GM18868 (cell line): ENCODE results near the gene UBE2F.

Experiments
- ATAC-seq: cut with Tn5 transposase; IDR thresholded peaks from one replicate; pipeline ENCODE4 v1.9.1; 2021; ENCODE audit warnings: mild to moderate bottlenecking, moderate library complexity; ENCODE audit not compliant: unreplicated experiment

Gene UBE2F

GRCh38 chr2:237966565-237967462 lies at the start of gene UBE2F:
TSS of gene UBE2F (plus strand) at chr2:237967014. CDS start at chr2:237973108, 6,094 bp downstream.
- peak; percentile 95 for ATAC-seq

GRCh38 chr2:237917696-237918374 lies 49.0 kb upstream of the UBE2F start:
- no peak for ATAC-seq

DNA sequence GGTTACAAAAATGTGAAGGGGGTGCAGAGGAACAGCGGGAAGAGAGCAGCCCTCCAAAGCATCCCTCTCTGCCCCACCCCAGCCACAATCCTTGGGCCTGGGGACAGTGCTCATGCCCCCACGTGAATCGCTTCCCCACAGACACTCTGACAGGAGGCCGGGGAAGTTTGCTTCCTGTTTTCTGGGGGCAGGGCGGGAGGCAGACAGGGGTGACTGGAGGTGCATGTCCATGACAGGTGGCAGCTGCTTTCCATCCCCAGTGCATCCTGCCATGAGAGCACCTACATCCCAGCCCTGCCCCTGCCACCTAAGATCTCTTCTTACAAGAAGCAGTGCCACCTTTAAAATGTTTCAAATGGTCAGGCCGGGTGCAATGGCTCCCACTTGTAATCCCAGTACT lies 47.2 kb upstream of the UBE2F start:
- no peak for ATAC-seq

DNA sequence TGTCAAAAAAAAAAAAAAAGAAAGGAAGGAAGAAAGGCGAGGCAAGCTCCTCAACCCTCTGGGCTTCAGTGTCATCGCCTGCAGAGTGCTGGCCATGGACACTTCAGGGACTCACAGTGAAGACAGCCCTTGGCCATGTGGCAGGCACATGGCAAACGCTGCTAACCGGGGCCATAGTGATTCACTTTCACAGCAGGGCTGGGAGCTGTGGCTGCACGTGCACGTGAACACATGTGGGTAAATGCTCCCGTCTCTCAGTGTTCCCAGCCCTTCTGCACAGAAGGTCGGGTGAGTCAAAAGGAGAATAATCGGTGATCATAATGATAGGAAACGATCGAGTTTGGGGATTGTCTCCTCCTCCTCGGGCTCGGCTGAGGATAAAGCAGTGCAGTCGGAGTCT lies 46.1 kb upstream of the UBE2F start:
- no peak for ATAC-seq

DNA sequence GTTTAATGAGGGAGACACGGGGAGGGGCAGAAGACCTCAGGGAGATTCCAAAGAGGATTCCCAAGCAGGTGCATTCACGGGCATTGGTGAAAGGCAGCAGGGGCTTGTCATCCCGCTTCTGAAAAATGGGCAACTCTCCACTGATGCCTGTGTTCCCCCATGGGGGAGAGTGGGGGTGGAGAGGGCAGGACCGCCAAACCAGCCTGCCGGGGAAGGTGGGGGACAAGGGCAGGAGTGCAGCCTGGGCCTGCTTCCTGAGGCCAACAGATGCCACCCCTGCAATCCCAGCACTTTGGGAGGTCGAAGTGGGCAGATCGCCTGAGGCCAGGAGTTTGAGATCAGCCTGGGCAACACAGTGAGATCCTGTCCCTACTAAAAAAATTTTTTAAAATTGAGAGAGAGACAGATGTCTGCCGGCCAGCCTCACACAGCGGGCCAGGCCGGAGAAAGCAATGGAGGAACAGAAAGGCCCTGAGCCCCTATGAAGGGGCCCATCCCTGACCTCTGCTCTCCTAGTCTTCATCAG lies 44.8 kb upstream of the UBE2F start:
- ATAC-seq, result no peak

GRCh38 chr2:237922641-237923361 lies 44.0 kb upstream of the UBE2F start:
- no peak for ATAC-seq

DNA sequence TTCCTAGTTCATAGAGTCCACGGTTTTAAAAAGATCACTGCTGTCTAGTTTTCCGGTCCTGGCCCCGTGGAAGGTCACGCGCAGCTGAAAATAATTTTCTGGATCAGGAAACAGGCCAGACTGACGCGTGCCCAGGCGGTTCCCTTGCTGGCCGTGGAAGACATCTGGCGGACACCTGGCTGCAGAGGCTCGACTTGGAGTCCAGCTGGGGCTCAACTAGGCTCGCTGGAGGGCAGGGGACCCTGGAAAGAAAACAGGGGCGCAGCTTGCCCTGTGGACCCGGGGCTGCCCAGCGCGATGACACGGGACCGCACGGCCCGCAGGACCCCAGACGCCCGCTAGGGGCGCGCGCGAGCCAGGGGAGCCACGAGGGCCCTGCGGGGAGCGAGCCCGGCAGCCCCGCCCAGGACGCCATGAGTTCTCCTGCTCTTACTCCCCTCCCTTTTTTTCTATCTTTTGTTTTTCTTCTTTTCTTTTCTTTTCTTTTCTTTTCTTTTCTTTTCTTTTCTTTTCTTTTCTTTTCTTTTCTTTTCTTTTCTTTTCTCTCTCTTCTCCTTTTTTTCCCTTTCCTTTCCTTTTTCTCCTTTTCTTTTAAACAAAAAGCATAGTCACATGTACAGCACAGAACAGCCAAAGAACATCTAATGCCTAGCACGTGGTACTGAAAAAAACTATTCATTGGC lies 43.2 kb upstream of the UBE2F start:
- ATAC-seq, result peak; percentile 94

- no peak for ATAC-seq
These were observed 42.7 kb upstream of the UBE2F start for GRCh38 chr2:237924164-237924534.

- no peak for ATAC-seq
These were observed 39.7 kb upstream of the UBE2F start for GRCh38 chr2:237927135-237927534.

- no peak for ATAC-seq
These were observed 38.8 kb upstream of the UBE2F start for GRCh38 chr2:237927986-237928385.

GRCh38 chr2:237929979-237930378 lies 36.8 kb upstream of the UBE2F start:
- ATAC-seq, result no peak

DNA sequence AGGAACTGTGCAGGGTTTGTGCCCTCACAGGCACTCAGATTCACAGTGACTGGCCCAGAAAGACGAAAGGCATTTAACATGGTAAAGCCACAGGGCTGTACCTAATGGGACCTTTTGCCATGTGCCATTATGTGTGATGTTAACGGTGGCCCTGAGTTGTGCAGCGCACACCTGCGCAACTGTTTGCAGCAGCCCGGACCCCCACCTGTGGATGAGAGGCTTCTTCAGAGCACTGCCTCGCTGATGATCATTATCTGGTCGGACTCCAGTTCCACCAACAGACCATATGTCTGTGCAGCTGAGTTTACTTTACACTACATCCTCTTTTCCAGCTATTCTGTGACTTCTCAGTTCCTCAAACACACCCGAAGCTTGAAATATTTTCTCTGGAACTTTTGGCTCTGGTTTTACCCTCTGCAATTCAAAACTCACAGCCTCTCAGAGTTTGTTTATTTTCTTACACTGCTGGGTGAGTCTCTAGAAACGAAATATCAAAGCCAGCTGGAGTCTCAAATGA lies 35.6 kb upstream of the UBE2F start:
- no peak for ATAC-seq

DNA sequence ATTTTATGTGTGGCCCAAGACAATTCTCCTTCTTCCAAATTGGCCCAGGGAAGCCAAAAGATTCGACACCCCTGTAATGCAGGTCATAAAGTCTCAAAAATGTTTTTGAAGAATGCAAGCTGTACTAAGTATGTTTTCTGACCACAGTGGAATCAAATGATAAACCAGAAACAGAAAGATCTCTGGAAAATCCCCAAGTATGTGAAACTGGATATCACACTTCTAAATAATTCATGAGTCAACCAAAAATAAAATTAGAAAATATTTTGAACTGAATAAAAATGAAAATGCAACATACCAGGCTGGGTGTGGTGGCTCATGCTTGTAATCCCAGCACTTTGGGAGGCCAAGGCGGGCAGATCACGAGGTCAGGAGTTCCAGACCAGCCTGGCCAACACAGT lies 34.1 kb upstream of the UBE2F start:
- ATAC-seq, result no peak

DNA sequence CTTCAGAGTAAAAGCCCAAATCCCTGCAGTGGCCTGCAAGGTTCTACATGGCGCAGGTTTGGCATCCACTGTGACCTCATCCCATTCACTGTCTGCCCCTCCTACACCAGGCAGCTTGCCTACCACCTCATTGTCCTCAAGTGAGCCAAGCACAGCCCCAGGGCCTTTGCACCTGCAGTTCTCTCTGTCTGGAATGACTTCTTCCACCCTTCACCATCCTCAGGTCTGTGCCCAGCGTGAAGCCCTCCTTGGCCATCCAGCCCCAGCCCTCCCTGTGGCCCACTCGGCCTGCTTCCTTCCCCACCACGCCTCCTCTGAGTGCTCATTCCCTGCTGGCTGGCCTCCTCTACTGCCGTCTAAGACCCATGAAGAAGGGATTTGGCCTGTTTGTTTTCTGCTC lies 32.6 kb upstream of the UBE2F start:
- ATAC-seq, result no peak

- ATAC-seq, result no peak
These were observed 30.9 kb upstream of the UBE2F start for GRCh38 chr2:237935740-237936452.

DNA sequence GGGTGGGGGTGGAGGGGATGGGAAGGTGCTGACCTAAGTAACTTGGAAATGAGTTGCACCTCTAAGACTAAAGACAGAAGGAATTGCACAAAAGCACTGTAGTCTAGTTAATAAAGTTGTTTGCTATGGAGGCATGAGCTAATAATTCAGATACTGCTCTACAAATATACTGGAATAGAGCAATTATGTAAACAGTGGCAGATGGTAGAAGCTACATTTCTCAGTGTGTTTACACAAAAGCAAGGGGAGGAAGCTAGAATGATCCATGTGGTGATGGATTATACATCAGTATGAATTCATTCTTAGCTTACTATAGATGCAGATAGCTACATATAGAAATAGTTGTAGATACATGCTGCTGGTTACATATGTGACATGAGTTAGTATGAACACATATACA lies 27.6 kb upstream of the UBE2F start:
- ATAC-seq, result no peak

- no peak for ATAC-seq
These were observed 26.0 kb upstream of the UBE2F start for GRCh38 chr2:237940828-237941227.

DNA sequence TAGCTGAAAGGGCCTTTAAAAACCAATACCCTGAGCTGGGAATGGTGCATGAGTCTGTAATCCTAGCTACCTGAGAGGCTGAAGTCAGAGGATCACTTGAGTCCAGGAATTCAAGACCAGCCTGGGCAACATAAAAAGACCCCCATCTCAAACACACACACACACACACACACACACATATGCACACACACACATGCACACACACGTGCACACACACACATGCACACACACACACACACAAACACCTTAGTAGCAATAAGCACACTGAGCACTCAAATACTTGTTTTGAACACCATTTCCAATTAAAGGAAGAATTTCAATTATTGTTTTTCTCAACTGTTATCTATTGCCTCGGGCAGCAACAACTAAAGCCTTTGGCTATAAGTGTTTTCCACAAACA lies 25.6 kb upstream of the UBE2F start:
- ATAC-seq, result no peak

DNA sequence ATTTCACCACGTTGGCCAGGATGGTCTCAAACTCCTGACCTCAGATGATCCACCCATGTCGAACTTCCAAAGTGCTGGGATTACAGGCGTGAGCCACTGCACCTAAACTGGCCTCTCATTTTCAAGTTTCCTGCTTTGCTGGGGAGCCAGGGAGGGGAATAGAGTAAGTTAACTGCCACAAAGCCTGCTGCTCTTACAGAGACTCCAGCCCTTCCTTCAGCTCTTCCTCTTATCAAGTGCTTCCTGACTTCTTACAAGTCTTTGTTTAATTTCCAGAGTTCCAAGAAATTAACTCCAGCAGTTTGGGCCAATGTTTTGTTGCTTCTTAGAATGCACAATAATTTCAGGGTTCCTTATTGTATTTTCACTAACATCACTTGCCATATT lies 24.3 kb upstream of the UBE2F start:
- no peak for ATAC-seq
